ENCODE measurements around the gene ATL2. TPM values are rescaled to one million over a fixed set of nuclear protein-coding genes. Genes with fewer than 3 reads are reported as not detected.

ATL2 gene
- total and polyA plus RNA-seq, 2 donors (not counting 3 experiments of a cell fraction or from before 2014, with no cell fraction given) = 23.9 to 45.5 TPM

DNA sequence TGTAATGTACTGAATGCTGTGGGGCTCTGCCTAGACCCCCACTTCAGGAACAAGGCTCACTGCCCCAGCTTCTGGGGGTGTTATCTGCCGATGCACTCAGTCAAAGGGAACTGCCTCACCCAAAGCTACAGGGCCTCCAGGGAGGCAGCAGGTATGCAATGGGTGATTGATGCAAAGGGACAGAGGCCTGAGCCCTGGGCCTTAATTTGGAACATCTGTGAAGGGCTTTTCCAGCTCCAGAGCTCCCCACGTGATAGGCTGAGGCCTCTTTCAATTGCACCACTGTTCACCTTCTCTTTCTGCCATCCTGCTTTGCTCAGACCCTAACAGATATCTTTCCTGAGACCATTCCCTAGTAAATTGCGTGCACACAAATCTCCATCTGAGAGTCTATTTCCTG is 131.0 kb downstream of the ATL2 start:
- H3K36me3 ChIP-seq (ENCODE audit: control insufficient read depth in 2 of 2, extremely low read depth in 1 of 2, insufficient read depth in 2 of 2, low read length in 2 of 2) = no peaks in the 10 kb centered on the region
- no peak overlapping the region for H3K9ac ChIP-seq (replicated peaks; ENCODE audit: extremely low read depth, insufficient read depth, low read length)
- no peak overlapping the region for H3K27ac ChIP-seq (ENCODE audit: insufficient read depth, low read depth, low read length)
- intact Hi-C loops (cut with micrococcal nuclease) (no loop called here), dilution Hi-C loops (cut with MboI; ENCODE audit: extremely low pct_ligation_motif_present, low sequenced_read_pairs) (no loop called here)
- H3K4me3 ChIP-seq (replicated peaks in 1 of 3; ENCODE audit: insufficient read depth in 1 of 3, low read depth in 1 of 3, low read length in 3 of 3) = no peak overlapping the region
- H4K20me1 ChIP-seq (replicated peaks; ENCODE audit: control insufficient read depth, extremely low read depth, insufficient read depth, low read length) = no peaks in the 10 kb centered on the region
- H3K9me1 ChIP-seq (replicated peaks; ENCODE audit: control insufficient read depth, extremely low read depth, insufficient read depth, low read length) = no peaks in the 10 kb centered on the region
- POLR2A ChIA-PET = no interaction called here
- H3K4me2 ChIP-seq (ENCODE audit: insufficient read depth, low read length) = no peak overlapping the region
- H3K9me3 ChIP-seq (replicated peaks; ENCODE audit: control insufficient read depth, insufficient read depth, low read length) = no peaks in the 10 kb centered on the region
- CTCF ChIA-PET = interaction anchor here (1.2 to 1.9 kb wide), 3 partner anchors 28 to 264 kb away, joined by 3 to 5 read pairs (median 4); no protein-coding TSS in a partner anchor
- BruUV-seq (replicated peaks) = no TSS peak
- H3K79me2 ChIP-seq (ENCODE audit: control insufficient read depth, insufficient read depth, low read length) = no peaks in the 10 kb centered on the region
- H3K27me3 ChIP-seq (ENCODE audit: control insufficient read depth in 2 of 2, insufficient read depth in 2 of 2, low read length in 2 of 2) = peaks cover 0 to under 1% of the 10 kb centered on the region in 2 experiments
- DNase-seq (ENCODE audit: low read depth, low spot score) = no peak
- no peak for FAIRE-seq
- no peak overlapping the region for H2AFZ ChIP-seq (ENCODE audit: low read depth, low read length)
- TF ChIP-seq FOS (IDR thresholded peaks at IDR 0.05; ENCODE audit: borderline replicate concordance, insufficient read depth, low read length) = no peak
- TF ChIP-seq EZH2 (IDR thresholded peaks at IDR 0.05; ENCODE audit: borderline replicate concordance, low read depth, low read length, severe bottlenecking) = no peak
- no peak for TF ChIP-seq MYC (IDR thresholded peaks at IDR 0.05; ENCODE audit: low read depth, low read length)
- TF ChIP-seq CTCF (IDR thresholded peaks at IDR 0.05; ENCODE audit: extremely low read depth in 1 of 2, insufficient read depth in 1 of 2, low read depth in 1 of 2, low read length in 2 of 2) = no peak
- no peak for TF ChIP-seq GATA2 (IDR thresholded peaks at IDR 0.05; ENCODE audit: insufficient read depth, insufficient read length, low read depth, low read length)
- TF ChIP-seq POLR2AphosphoS5 (IDR thresholded peaks at IDR 0.05; ENCODE audit: insufficient read depth, low read depth, low read length) = no peak
- TF ChIP-seq JUN (IDR thresholded peaks at IDR 0.05; ENCODE audit: borderline replicate concordance, insufficient read depth, insufficient read length, low read depth) = no peak
- no peak for TF ChIP-seq POLR2A (IDR thresholded peaks at IDR 0.05; ENCODE audit: low read depth, low read length)
- no peaks in the 10 kb centered on the region for H3K4me1 ChIP-seq (ENCODE audit: control insufficient read depth, extremely low read depth, insufficient read depth, low read length)
